Astrocyte (in vitro differentiated cells and primary cell): ENCODE results near the gene UBR4.

Experiments used
- EZH2 ChIP-seq: IDR thresholded peaks from 2 replicates; pipeline ENCODE4 v1.6.1; 2012; ENCODE audit warnings: mild to moderate bottlenecking, low read length, inconsistent platforms; ENCODE audit not compliant: insufficient read depth
- TF ChIP-seq, protein P1 (sequence below): IDR thresholded peaks from 2 replicates; pipeline ENCODE4 v1.5.1; 2011; ENCODE audit warnings: low read depth, mild to moderate bottlenecking, inconsistent platforms, low read length, moderate library complexity; ENCODE audit not compliant: insufficient read depth

- TF ChIP-seq, protein P1, sequence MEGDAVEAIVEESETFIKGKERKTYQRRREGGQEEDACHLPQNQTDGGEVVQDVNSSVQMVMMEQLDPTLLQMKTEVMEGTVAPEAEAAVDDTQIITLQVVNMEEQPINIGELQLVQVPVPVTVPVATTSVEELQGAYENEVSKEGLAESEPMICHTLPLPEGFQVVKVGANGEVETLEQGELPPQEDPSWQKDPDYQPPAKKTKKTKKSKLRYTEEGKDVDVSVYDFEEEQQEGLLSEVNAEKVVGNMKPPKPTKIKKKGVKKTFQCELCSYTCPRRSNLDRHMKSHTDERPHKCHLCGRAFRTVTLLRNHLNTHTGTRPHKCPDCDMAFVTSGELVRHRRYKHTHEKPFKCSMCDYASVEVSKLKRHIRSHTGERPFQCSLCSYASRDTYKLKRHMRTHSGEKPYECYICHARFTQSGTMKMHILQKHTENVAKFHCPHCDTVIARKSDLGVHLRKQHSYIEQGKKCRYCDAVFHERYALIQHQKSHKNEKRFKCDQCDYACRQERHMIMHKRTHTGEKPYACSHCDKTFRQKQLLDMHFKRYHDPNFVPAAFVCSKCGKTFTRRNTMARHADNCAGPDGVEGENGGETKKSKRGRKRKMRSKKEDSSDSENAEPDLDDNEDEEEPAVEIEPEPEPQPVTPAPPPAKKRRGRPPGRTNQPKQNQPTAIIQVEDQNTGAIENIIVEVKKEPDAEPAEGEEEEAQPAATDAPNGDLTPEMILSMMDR: no peak
- no peak for TF ChIP-seq EZH2
Observed at GRCh38 chr1:19067912-19068638, 142.0 kb downstream of the UBR4 start.
